ENCODE results near the gene BNIP5. TPM values are rescaled to one million over a fixed set of nuclear protein-coding genes. Genes with fewer than 3 reads are reported as not detected.

BNIP5 gene
- total and polyA plus RNA-seq, 8 donors = 2.4 to 14.8 (median 4.6) TPM

DNA sequence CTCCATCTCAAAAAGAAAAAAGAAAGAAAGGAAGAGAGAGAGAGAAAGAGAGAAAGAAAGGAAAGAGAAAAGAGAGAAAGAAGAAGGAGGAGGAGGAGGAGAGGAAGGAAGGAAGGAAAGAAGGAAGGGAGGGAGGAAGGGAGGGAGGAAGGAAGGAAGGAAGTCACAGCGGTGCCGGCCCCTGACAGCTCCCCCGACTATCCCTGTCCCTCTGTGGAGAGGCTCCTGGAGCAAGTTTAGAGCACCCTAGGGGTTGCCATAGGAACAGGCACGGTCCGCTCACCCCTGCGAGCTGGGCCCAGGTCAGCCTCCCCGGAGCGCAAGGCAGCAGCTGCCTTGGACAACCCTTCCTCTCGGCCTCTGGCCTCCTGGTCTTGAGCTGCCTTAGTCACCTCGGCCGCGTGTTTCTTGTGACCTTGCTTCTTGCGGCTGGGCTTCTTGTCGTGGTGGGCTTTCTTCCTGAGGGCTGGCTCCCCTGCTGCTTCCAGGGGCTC, 6.8 kb downstream of the BNIP5 start:
- intact Hi-C loops (cut with DNase I; ENCODE audit: low total_unique reads) = no loop called here
- WGBS, 5 donors = 74 to 87% (median 77%) methylated on average over 12 to 14 of the region's 14 CpGs
- no peak for DNase-seq
- no peaks in the 10 kb centered on the region for H3K9me3 ChIP-seq
- H3K4me1 ChIP-seq = peaks cover 5 to 14% (median 9%) of the 10 kb centered on the region in 4 donors
- H3K36me3 ChIP-seq = peaks cover 0 to 33% (median 0%) of the 10 kb centered on the region in 4 donors
- H3K27me3 ChIP-seq = peaks cover 0 to 42% (median 0%) of the 10 kb centered on the region in 3 donors
- TF ChIP-seq CTCF (IDR thresholded peaks at IDR 0.05) = no peak
- TF ChIP-seq POLR2AphosphoS5 (IDR thresholded peaks at IDR 0.05) = no peak
- no peak for TF ChIP-seq POLR2A (IDR thresholded peaks at IDR 0.05)
- TF ChIP-seq EP300 (IDR thresholded peaks at IDR 0.05) = no peak
- H3K27ac ChIP-seq = no peak overlapping the region
- H3K4me3 ChIP-seq = no peak overlapping the region

DNA sequence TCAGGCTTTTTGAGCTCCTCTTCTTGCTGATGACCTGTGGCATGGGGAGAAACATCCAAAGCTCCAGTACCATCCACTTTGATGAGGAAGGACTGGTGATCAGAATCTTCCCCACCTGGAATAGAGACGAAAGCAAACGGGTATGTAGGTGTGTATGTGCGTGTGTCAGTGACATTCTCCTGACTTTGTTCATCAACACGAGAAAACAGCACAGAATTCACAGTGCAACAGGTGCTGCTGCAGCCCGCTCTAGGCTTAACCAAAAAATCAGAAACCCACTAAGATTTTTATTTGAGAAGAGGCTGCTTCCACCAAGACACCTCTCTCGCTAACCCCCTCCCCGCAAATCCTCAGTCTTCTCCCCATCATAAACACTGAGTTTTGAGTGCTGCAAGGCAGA, 8.1 kb downstream of the BNIP5 start:
- no peak for TF ChIP-seq POLR2A (IDR thresholded peaks at IDR 0.05)
- no peak for TF ChIP-seq CTCF (IDR thresholded peaks at IDR 0.05)
- TF ChIP-seq EP300 (IDR thresholded peaks at IDR 0.05) = no peak
- TF ChIP-seq POLR2AphosphoS5 (IDR thresholded peaks at IDR 0.05) = no peak
- Histone ChIP-seq H3K4me3 (no peak overlapping the region), H3K27ac (no peak overlapping the region), H3K4me1 (peaks cover 0 to 2% (median 0%) of the 10 kb centered on the region in 4 donors), H3K27me3 (peaks cover 0 to 30% (median 0%) of the 10 kb centered on the region in 3 donors), H3K9me3 (no peaks in the 10 kb centered on the region), H3K36me3 (peaks cover 0 to 34% (median 0%) of the 10 kb centered on the region in 4 donors)
- no peak for DNase-seq
- WGBS, 5 donors = 87 to 89% (median 88%) methylated on average over 7 of the region's 7 CpGs
- intact Hi-C loops (cut with DNase I; ENCODE audit: low total_unique reads) = no loop called here

- H3K27ac ChIP-seq = no peak overlapping the region
- H3K4me1 ChIP-seq = no peaks in the 10 kb centered on the region
- peaks cover 0 to 40% (median 0%) of the 10 kb centered on the region in 4 donors for H3K36me3 ChIP-seq
- TF ChIP-seq POLR2A (IDR thresholded peaks at IDR 0.05) = no peak
- no peak for TF ChIP-seq POLR2AphosphoS5 (IDR thresholded peaks at IDR 0.05)
- TF ChIP-seq CTCF (IDR thresholded peaks at IDR 0.05) = no peak
- no peaks in the 10 kb centered on the region for H3K9me3 ChIP-seq
- peaks cover 0 to 23% (median 0%) of the 10 kb centered on the region in 3 donors for H3K27me3 ChIP-seq
- no peak overlapping the region for H3K4me3 ChIP-seq
- no peak for DNase-seq
- intact Hi-C loops (cut with DNase I; ENCODE audit: low total_unique reads) = no loop called here
Measured at GRCh38 chr6:36327919-36328236, 8.8 kb downstream of the BNIP5 start.

- peaks cover 0 to 18% (median 0%) of the 10 kb centered on the region in 3 donors for H3K27me3 ChIP-seq
- no peak for DNase-seq
- peaks cover 0 to 42% (median 1%) of the 10 kb centered on the region in 4 donors for H3K36me3 ChIP-seq
- H3K4me1 ChIP-seq = no peaks in the 10 kb centered on the region
- H3K27ac ChIP-seq = no peak overlapping the region
- no peak for TF ChIP-seq CTCF (IDR thresholded peaks at IDR 0.05)
- no peak for TF ChIP-seq EP300 (IDR thresholded peaks at IDR 0.05)
- no peaks in the 10 kb centered on the region for H3K9me3 ChIP-seq
- WGBS, 5 donors = 49 to 57% (median 54%) methylated on average over 6 of the region's 6 CpGs
- H3K4me3 ChIP-seq = no peak overlapping the region
- intact Hi-C loops (cut with DNase I; ENCODE audit: low total_unique reads) = no loop called here
Measured at GRCh38 chr6:36327226-36327918, 9.3 kb downstream of the BNIP5 start.

Data from stomach (tissue), 9 donors.